Ovary (tissue), 9 donors: ENCODE measurements around the gene PCGF3. TPM values are rescaled to one million over a fixed set of nuclear protein-coding genes. Genes with fewer than 3 reads are reported as not detected.

Experiments
- DNase-seq, 5 donors: peaks; one replicate each; pipeline ENCODE4 v3.0.0-alpha.2; 2019 to 2020
- H3K27ac ChIP-seq, 2 donors: fragments of 200-600 bp; one replicate each; pipeline versions ENCODE4 v1.5.1 to v1.8.0; 2019 to 2022
- H3K27me3 ChIP-seq: fragments of 200-600 bp; one replicate; pipeline ENCODE4 v1.8.0; 2022
- H3K36me3 ChIP-seq: fragments of 200-600 bp; sonication (generic); one replicate; pipeline ENCODE4 v1.5.1; 2019
- H3K4me1 ChIP-seq: one replicate; pipeline ENCODE4 v1.8.1; 2013; ENCODE audit warnings: mild to moderate bottlenecking, moderate library complexity; ENCODE audit not compliant: insufficient read depth
- H3K4me3 ChIP-seq: fragments of 200-600 bp; sonication (generic); one replicate; pipeline ENCODE4 v1.5.1; 2017
- H3K9me3 ChIP-seq, 2 donors: fragments of 200-600 bp in 1 of 2; sonication (generic) in 1 of 2; one replicate each; pipeline versions ENCODE4 v1.5.1 to v1.8.1; 2013 to 2019; ENCODE audit warnings: mild to moderate bottlenecking in 1 of 2, moderate library complexity in 1 of 2
- EP300 ChIP-seq: sonication (generic); formaldehyde crosslinking; IDR thresholded peaks from one replicate; pipeline ENCODE4 v1.6.1; 2017; ENCODE audit warnings: antibody characterized with exemption
- POLR2A ChIP-seq: fragments of 450-650 bp; IDR thresholded peaks from one replicate; pipeline ENCODE4 v1.6.1; 2017; ENCODE audit warnings: antibody characterized with exemption, mild to moderate bottlenecking, moderate library complexity
- WGBS, 3 donors: extraction: QIAGEN DNeasy Blood & Tissue Kit in 1 of 3; methylation state at CpG; one replicate each; pipeline versions ENCODE4 v1.1.5 to v1.1.7; 2013 to 2017; 5-methylcytosine and 5-hydroxymethylcytosine counted together
- intact Hi-C, 4 donors: fragments of 100-400 bp; cut with DNase I; formaldehyde crosslinking; loops; one replicate each; pipeline versions ENCODE4 v1.11.0 to v1.15.1; 2022 to 2023
- polyA plus RNA-seq, 2 donors: library from polyadenylated mRNA; stranded (reverse); fragments of 200-250 nt in 1 of 2; fragments of 350-450 nt in 1 of 2; fragmentation: Illumina TruSeq in 1 of 2; extraction: RNeasy Lipid Tissue Mini Kit (QIAGEN cat#74804) in 1 of 2; gene quantifications; one replicate each; pipeline ENCODE4 v1.2.3, GENCODE V29; 2013 to 2014
- total RNA-seq, 7 donors: library from RNA; depleted of rRNA in 2 of 7; stranded (reverse); fragments of >200 nt in 2 of 7; fragmentation: NEBNext Ultra II Directional in 3 of 7; extraction: Animal tissue kit (Norgen Biotek cat#: 25700) in 3 of 7; gene quantifications; one replicate each; pipeline versions ENCODE4 v1.1.0 to v1.2.4, GENCODE V29; 2016 to 2023
- TF ChIP-seq, protein P1 (sequence below), 3 donors: fragments of 450-650 bp in 2 of 3; fragments of 200-600 bp in 1 of 3; IDR thresholded peaks; one replicate each; pipeline versions ENCODE4 v1.5.1 to v1.8.0; 2016 to 2022; ENCODE audit warnings: antibody characterized with exemption in 3 of 3, mild to moderate bottlenecking in 1 of 3
- donor health status: DM: no; HTN: no; CAD: no; lungs with moderate emphysema.
- donor health status: DM: no; HTN: no; CAD: no.
- donor health status: Bipolar disorder and iron deficiency.
- donor health status: DM: yes; HTN: yes; CAD: no.
- donor health status: DM: no; HTN: no; CAD: no.
- donor health status: DM: yes; HTN: yes; CAD: no.

PCGF3 gene
- total and polyA plus RNA-seq, 9 donors = 21.7 to 51.2 (median 45.3) TPM

GRCh38 chr4:760616-761015 lies 55.0 kb downstream of the PCGF3 start:
- H3K4me3 ChIP-seq = no peak overlapping the region
- no peaks in the 10 kb centered on the region for H3K36me3 ChIP-seq
- intact Hi-C loops = no loop called here

DNA sequence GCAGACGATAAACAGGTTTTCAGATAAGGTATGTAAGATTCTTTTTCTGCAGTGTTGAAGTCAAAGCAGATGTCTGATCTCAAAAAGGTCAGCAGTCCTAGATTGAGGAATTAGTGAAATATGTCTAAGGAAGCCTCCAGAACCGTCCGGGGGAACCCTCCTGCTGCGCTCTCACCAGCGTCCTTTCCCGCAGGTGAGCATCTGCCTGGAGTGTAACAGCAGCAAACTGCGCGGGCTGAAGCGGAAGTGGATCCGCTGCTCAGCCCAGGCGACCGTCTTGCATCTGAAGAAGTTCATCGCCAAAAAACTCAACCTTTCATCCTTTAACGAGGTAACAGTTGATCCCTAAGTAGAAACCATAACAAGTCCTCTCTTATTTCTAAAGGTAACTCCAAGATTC lies 55.5 kb downstream of the PCGF3 start:
- no peak for TF ChIP-seq POLR2A
- TF ChIP-seq, protein P1, sequence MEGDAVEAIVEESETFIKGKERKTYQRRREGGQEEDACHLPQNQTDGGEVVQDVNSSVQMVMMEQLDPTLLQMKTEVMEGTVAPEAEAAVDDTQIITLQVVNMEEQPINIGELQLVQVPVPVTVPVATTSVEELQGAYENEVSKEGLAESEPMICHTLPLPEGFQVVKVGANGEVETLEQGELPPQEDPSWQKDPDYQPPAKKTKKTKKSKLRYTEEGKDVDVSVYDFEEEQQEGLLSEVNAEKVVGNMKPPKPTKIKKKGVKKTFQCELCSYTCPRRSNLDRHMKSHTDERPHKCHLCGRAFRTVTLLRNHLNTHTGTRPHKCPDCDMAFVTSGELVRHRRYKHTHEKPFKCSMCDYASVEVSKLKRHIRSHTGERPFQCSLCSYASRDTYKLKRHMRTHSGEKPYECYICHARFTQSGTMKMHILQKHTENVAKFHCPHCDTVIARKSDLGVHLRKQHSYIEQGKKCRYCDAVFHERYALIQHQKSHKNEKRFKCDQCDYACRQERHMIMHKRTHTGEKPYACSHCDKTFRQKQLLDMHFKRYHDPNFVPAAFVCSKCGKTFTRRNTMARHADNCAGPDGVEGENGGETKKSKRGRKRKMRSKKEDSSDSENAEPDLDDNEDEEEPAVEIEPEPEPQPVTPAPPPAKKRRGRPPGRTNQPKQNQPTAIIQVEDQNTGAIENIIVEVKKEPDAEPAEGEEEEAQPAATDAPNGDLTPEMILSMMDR (IDR thresholded peaks at IDR 0.05) = no peak
- no peak for TF ChIP-seq EP300
- H3K9me3 ChIP-seq = no peaks in the 10 kb centered on the region
- WGBS, 3 donors = 90 to 94% (median 91%) methylated on average over 14 of the region's 14 CpGs
- no peak overlapping the region for H3K4me3 ChIP-seq
- no peaks in the 10 kb centered on the region for H3K27me3 ChIP-seq
- intact Hi-C loops = no loop called here
- no peaks in the 10 kb centered on the region for H3K4me1 ChIP-seq
- no peak overlapping the region for H3K27ac ChIP-seq
- H3K36me3 ChIP-seq = no peaks in the 10 kb centered on the region
- DNase-seq = no peak

More at GRCh38 chr4:760616-761015, 55.0 kb downstream of the PCGF3 start:
- 91 to 96% (median 95%) methylated on average over 21 of the region's 21 CpGs for WGBS, 3 donors
- DNase-seq = no peak
- no peak for TF ChIP-seq EP300
- no peak for TF ChIP-seq POLR2A
- TF ChIP-seq, protein P1 (IDR thresholded peaks at IDR 0.05) = no peak
- H3K4me1 ChIP-seq = no peaks in the 10 kb centered on the region
- H3K9me3 ChIP-seq = no peaks in the 10 kb centered on the region
- H3K27ac ChIP-seq = no peak overlapping the region
- H3K27me3 ChIP-seq = no peaks in the 10 kb centered on the region

DNA sequence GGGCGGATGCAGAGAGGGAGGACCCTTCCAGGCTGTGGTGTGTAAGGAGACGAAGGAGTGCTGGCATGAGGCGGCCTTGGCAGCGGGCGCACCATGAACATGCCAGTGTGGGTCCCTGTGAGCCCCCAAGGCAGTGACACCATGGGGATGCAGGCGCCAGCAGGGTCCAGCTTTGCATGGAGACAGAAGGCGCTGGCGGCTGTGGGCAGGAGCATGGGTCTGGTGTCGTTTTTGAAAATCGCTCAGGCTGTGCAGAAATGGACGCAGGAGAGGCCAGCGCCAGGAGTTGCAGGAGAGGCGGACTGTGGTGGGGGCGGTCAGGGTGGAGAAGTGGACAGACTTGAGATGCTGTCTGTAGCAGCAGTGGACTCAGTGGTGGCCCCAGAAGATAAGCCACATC lies 56.1 kb downstream of the PCGF3 start:
- no peaks in the 10 kb centered on the region for H3K27me3 ChIP-seq
- no peak overlapping the region for H3K4me3 ChIP-seq
- no peak for DNase-seq
- H3K36me3 ChIP-seq = no peaks in the 10 kb centered on the region
- intact Hi-C loops = no loop called here
- no peak overlapping the region for H3K27ac ChIP-seq
- TF ChIP-seq POLR2A (no peak), EP300 (no peak)
- TF ChIP-seq, protein P1 (IDR thresholded peaks at IDR 0.05) = no peak
- WGBS, 3 donors = 93 to 95% (median 95%) methylated on average over 14 of the region's 14 CpGs
- H3K9me3 ChIP-seq = no peaks in the 10 kb centered on the region
- H3K4me1 ChIP-seq = no peaks in the 10 kb centered on the region

- Histone ChIP-seq H3K27ac (no peak overlapping the region), H3K4me1 (no peaks in the 10 kb centered on the region), H3K9me3 (no peaks in the 10 kb centered on the region), H3K4me3 (no peak overlapping the region), H3K27me3 (no peaks in the 10 kb centered on the region), H3K36me3 (no peaks in the 10 kb centered on the region)
- no peak for TF ChIP-seq POLR2A
- DNase-seq = peak in 1 of 5 donors; percentile 17
- intact Hi-C loops = no loop called here
- WGBS, 3 donors = 70 to 79% (median 76%) methylated on average over 24 of the region's 24 CpGs
Measured at GRCh38 chr4:762211-763190, 56.9 kb downstream of the PCGF3 start.
